ENCODE data around the gene COQ5. TPM values are rescaled to one million over a fixed set of nuclear protein-coding genes. Genes with fewer than 3 reads are reported as not detected.

The COQ5 gene, protein sequence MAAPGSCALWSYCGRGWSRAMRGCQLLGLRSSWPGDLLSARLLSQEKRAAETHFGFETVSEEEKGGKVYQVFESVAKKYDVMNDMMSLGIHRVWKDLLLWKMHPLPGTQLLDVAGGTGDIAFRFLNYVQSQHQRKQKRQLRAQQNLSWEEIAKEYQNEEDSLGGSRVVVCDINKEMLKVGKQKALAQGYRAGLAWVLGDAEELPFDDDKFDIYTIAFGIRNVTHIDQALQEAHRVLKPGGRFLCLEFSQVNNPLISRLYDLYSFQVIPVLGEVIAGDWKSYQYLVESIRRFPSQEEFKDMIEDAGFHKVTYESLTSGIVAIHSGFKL
- total RNA-seq = 26.3 and 29.0 TPM in 2 replicates

DNA sequence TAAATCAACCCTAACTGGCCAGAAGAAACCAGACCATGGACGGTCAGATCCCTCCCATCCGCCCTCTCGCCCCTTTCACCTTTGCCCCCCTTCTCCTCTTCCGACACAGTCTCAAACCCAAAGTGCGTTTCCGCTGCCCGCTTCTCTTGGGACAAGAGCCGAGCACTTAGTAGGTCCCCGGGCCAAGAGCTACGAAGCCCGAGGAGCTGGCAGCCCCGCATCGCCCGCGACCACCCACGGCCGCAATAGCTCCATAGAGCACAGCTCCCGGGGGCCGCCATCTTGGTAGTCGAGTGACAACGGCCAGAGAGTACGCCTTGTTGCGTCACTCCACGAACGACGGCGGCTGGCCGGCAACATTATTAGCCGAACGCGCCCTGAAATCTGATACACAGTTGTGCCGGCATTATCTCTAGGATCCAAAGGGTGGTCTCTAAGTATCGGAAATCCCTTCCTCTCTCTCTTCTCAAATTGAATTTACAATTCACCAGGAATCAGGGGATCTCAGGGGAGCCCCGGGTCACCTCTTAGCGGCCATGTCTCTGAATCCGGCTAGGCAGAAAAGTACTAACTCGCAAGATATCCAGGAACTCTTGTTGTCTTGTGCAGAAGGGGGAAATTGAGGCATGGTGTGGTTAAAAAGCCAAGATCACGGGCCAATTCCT lies at the start of gene COQ5:
COQ5 (minus strand) TSS at position 298 of the 665 bp plus-strand sequence; CDS start at position 281, 17 bp downstream.
- intact Hi-C loops (cut with micrococcal nuclease) = loop anchor here (1.0 to 2.0 kb wide), 6 partner anchors 8 to 768 kb away; partner anchors contain the start of genes C12orf43, CAMKK2, COX6A1 and DYNLL1

DNA sequence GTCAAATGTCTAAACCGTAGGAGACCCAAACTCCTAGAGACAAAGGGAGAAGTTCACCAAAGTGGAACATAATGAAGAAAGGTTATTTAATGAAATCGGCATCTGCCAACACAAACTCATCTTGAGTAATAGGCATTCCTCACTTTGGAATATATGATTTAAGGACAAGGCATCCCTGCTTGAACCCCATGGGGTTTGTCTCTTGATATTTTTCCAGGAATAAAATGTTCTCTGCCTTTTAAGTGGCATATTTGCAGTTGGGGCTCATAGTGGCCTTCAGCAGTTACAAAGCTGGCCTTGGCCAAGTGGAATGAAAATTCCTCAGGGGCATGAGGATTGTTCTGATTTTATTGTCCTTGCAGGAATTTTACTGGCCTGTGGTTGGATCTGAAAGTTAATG lies 45.1 kb upstream of the COQ5 start:
- intact Hi-C loops (cut with micrococcal nuclease) = no loop called here

DNA sequence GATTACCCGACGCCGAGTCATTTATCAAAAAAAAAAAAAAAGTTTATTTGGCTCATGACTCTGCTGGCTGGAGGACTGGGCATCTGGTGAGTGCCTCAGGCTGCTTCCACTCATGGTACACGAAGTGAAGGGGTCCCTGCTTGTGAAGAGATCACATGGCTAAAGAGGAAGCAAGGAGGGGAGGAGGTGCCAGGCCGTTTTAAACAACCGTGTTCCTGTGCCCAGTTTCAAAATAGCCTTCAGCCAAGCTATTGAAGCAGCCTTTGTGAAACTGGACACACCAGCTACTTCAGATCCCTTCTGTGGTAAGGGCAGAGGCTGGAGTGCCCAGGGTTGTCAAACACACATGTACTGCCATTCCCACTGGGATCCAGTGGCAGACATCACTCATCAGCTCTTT lies 44.6 kb upstream of the COQ5 start:
- intact Hi-C loops (cut with micrococcal nuclease) = no loop called here

DNA sequence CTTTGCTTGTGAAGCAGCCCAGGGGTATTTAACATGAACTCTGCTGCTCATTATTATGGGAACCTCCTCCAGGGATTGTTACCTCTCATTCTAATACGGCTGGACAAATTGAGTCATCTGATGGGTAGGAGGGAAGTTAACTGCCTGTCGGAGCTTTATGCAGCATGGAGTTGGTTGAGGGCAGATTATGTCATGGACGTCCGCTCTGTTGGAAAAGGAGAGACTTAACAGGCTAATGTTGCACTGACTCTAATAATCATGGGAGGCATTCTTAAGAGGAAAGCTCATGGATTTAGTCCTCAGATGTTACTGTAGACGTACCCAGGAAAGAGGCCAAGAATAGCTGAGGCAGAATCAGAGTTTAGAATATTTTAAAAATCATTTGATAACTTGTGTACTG lies 42.3 kb upstream of the COQ5 start:
- intact Hi-C loops (cut with micrococcal nuclease) = no loop called here

DNA sequence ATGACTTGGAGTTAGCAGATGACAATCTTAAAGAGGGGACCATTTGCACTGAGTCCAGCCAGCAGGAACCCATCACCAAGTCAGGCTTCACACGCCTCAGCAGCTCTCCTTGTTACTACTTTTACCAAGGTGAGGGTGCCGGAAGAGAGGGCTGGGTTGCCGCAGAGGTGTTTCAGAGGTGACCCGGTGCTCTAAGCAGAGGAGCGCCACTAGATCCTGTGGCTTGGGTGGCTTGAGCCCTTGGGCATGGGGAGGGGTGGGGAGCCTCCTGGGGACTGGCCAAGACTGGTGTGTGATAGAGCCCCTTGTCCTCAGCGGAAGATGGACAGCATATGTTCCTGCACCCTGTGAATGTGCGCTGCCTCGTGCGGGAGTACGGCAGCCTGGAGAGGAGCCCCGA lies 34.5 kb upstream of the COQ5 start:
- intact Hi-C loops (cut with micrococcal nuclease) = no loop called here

DNA sequence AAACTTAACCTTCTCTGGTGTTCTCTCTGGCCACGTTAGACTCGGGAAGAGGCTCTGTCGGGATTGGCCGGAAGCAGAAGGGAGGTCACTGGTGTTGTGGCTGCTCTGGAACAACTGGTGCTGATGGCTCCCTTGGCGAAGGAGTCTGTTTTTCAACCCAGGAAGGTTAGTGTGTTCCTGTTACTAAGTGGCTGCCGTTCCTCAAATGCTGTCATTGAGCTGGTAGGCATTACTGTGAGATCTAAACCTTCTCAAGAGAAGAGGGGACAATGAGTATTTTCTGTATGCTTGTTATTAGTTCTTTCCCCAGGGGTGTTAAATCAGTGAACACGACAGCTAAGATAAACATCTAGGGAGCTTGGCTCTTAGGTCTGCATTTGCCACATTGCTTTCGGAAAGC lies 33.9 kb upstream of the COQ5 start:
- intact Hi-C loops (cut with micrococcal nuclease) = no loop called here

DNA sequence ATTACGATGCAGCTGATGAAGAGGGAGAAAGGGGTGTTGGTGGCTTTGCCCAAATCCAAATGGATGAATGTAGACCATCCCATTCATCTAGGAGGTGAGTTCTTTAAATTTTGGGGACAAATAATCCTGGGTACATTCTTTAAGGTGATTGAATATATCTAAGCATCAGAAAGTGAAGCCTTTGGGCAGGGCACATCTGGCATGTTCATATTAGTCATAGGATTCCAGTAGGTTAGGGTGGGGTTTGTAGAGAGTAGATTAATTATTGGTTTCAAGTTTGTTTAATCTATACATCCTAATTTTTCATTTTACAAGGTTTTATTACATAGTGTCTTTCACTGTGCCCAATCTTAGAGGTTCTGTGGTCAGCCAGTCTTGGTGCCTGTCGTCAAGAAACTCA lies 28.6 kb upstream of the COQ5 start:
- intact Hi-C loops (cut with micrococcal nuclease) = no loop called here

DNA sequence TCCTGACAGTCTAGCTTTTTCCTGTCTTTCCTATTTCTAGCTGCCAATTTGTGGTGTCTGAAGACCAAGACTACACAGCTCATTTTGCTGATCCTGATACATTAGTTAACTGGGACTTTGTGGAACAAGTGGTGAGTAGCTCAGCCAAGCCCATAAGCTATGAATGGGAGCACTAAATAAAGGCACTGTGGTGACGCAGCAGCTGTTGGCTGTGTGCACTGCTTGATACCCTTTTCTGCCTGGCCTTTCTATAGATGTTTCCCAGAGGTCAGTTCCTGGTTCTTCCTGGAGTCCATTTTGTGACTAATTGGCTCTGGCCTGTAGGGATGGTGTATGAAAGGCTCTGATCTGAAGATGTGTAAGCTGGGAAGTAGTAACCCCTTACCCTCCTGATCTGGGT lies 25.7 kb upstream of the COQ5 start:
- intact Hi-C loops (cut with micrococcal nuclease) = no loop called here

DNA sequence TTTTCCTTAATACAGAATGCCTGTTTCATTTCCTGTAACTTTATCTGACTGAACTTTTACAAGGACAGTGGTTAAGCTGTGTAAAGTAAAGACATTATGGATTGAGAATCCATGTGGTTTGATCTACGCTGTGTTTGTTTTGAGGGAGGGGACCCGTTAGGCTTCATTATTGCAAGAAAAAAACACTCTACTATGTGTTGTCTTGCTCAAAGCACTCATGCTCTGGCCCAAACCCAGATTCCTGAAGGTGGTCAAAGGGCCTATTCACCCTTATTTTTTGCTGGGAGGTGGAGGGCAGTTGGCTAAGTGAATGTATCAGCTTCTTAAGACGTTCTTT lies 17.1 kb upstream of the COQ5 start:
- intact Hi-C loops (cut with micrococcal nuclease) = no loop called here

DNA sequence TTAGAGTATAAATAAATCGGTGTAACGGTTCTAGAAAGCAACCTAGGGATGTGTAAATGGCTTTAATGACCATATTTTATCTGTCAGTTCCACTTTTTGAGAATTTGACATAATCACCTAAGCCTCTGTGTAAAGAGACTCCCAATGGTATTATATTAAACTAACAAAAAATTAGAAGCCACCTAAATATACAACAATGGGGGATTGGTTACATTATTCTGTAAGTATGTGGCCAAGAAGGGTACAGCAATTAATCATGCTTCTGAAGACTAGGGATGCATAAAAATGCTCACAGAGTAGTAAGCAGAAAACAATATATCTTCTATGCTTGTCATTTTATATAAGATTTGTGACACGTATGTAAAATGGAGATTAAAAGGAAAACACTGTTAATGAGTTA lies 15.7 kb upstream of the COQ5 start:
- intact Hi-C loops (cut with micrococcal nuclease) = no loop called here

DNA sequence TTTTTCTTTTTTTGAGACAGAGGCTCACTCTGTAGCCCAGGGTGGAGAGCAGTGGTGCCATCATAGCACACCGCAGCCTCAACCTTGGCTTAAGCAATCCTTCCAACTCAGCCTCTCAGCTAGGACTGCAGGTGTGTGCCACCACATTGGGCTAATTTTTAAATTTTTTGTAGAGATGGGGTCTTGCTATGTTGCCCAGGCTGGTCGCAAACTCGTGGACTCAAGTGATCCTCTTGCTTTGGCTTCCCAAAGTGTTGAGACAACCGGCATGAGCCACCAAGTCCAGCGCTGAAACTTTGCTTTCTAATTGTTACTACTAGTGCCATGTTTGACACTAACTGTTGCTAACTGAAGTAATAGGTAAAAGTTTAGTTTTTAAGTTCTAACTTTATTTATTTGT lies 13.2 kb upstream of the COQ5 start:
- intact Hi-C loops (cut with micrococcal nuclease) = no loop called here

DNA sequence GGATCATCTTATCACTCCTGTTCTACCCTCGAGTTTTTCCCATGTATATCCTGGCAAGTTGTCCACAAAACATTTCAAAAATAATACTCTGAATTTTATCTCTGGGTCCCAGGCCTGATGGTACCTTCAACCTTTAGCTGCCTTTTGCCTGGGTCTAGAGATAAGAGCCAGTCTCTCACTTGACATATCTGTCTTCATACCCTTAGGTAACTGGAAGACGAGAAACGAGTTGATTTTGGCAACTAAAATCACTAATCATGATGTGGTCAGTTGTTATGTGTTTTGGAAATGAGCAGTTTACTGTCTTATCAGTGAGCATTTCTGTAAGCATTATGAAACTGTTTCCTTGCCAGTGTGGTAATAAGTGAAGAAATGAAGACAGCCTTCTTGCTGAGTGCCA lies 11.5 kb upstream of the COQ5 start:
- intact Hi-C loops (cut with micrococcal nuclease) = no loop called here

DNA sequence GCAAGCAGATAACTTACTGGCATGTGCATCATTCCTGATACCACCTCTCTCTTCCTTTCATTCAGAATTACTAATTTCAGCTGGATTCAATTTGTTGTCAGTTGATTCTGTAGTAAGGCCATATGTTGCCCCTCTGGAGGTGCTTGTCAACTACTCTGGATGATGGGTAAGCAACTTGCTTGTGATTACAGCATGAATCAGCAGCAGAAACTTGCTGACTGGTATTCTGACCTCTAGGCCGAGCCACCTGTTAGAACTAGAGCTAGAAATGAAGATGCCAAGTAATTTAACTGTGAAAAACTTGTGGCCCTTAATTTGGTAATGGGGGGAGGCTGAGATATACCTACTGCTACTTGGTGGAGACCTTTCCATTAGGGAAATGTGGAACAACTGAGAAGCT lies 10.3 kb upstream of the COQ5 start:
- intact Hi-C loops (cut with micrococcal nuclease) = loop anchor here (5.0 kb wide), 1 partner anchor 363 kb away; the partner anchor contains the start of gene SPPL3

DNA sequence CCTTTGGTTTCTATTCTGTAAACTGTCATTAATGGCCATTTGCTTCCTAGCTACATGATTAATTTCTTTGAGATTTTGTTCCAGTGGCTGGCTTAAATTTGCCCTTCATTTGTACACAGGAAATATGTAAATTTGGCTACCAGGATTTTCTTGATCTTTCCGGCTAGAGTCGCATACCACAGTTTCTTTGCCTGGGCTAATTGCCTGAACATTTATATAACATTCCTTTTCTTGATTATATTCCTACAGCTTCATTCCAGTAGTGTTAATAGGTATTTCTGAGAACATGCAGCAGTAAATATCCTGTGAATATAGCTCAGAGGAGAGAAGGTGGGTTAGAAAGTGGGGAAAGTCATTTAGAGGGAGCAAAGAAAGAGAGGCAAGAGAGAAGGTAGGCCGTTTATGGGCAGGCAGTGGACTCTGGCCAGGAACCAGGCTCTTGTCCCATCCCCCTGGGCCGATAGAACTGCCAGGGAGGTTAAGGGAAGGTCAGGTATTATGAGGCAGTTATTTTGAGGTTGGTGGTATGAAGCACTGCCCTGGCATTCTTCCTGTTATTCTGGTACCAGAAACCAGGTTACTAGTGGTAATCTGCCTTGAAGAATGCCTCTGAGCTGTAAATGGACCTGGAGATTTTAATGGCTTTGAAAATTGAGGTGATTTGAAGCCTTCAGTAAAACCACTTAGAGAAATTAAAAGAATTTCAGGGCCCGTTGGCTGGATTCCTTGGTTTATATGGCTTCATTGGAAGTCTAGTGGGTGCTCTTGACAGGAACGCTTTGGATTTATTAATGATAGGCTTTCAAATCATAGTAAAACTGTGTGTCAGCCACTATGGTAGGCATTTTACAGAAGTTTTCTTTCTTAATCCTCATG lies 9.6 kb upstream of the COQ5 start:
- intact Hi-C loops (cut with micrococcal nuclease) = loop anchor here (5.0 kb wide), 1 partner anchor 364 kb away; the partner anchor contains the start of gene SPPL3

DNA sequence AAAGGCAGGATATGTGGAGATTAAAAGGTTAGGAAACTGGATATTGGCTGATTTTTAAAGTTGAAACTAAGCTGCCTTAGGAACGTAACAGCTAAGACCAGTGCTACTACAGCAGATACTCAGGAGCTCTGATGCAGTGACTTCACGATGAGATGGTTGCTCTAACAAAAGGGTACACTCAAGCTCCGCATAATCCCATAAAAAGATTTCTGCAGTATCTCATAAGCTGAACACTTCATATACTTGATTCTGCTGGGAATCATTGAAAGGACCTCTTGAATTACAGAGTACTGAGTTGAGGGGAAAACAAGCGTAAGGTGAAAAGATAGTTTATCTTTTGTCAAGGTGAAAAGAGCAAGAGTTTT lies 8.9 kb upstream of the COQ5 start:
- intact Hi-C loops (cut with micrococcal nuclease) = loop anchor here (1.0 to 5.0 kb wide), 2 partner anchors 9 to 364 kb away; partner anchors contain the start of genes COQ5 and SPPL3

DNA sequence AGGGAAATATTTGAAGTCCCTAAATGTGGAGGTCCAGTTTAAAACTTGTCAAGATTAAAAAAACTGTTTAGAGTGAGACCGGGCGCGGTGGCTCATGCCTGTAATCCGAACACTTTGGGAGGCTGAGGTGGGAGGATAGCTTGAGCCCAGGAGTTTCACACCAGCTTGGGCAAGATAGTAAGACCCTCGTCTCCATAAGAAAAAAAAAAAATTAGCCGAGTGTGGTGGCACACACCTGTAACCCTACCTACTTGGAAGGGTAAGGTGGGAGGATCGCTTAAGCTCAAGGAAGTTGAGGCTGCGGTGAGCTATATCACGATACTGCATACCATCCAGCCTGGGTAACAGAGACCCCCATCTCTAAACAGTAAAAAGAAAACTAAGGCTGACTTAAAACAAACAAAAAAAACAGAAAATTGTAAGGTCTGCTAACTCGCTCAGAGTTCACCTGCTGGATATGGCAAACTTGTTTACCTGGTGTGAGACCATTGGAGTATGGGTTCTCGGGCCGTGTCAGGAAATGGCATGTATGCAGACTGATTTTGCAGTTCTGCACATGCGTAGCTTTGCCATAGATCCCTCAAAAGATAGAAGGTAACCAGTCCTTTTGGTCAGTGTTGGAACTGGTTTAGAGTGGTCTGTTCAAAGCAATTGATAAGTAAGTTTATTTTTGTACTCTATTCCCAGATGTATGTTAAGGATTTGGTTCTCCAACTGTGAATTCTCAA lies 7.3 kb upstream of the COQ5 start:
- intact Hi-C loops (cut with micrococcal nuclease) = loop anchor here (5.0 kb wide), 1 partner anchor 366 kb away; the partner anchor contains the start of gene SPPL3

DNA sequence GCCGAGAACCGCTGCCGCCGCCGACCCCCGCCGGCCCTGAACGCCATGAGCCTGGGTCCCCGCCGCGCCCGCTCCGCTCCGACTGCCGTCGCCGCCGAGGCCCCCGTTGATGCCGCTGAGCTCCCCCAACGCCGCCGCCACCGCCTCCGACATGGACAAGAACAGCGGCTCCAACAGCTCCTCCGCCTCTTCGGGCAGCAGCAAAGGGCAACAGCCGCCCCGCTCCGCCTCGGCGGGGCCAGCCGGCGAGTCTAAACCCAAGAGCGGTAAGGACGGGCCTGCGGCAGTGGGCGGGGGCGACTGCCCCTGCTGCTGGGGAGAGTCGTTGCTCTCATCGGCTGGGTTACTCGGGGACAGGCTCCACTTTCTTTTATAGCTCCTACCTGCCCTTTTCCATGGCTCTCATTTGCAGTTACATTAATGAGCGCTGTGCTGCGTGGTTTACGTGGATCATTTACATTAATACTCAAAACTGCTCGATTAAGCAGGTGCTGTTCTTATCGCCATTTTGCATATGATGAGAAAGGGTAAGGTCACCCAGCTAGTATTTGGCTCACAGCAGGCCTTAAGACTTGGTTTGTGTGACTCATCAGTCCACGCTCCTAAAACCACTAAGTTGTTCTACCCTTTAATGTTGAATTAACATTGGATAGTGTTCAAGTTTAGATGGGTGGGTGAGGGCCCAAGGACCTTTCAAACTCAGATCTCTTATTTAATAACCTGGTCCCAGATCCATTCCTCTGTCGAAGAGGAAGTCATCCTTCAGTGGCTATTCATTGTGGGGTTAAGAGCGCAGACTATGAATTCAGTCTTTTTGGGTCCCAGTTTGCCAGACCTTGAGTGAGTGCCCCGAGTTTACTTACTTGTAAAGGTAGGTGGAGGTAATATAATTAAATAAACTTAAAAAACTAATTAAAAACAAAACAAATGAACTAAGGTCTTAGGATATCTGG lies 6.0 kb upstream of the COQ5 start:
- intact Hi-C loops (cut with micrococcal nuclease) = loop anchor here (1.0 to 5.0 kb wide), 8 partner anchors 39 to 481 kb away; partner anchors contain the start of genes C12orf43, COX6A1, DYNLL1 and MLEC

DNA sequence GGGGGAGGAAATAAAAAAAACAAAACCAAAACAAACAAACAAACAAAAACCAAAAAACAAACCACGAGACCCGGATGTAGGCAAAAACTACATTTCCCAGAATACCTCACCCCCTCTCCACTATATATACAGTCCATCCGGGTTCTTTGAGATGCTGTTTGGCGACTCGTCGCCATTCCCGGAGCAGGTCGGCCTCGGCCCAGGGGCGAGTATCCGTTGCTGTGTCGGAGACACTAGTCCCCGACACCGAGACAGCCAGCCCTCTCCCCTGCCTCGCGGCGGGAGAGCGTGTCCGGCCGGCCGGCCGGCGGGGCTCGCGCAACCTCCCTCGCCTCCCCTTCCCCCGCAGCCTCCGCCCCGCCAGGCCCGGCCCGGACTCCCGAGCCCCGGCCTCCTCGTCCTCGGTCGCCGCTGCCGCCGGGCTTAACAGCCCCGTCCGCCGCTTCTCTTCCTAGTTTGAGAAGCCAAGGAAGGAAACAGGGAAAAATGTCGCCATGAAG lies 5.3 kb upstream of the COQ5 start, which contains the start of gene RNF10:
RNF10 (plus strand) TSS at position 154 of the 500 bp plus-strand sequence. CDS start 456 bp downstream, outside the sequence.
- intact Hi-C loops (cut with micrococcal nuclease) = loop anchor here (1.0 to 2.0 kb wide), 7 partner anchors 38 to 482 kb away; partner anchors contain the start of genes C12orf43, COX6A1, DYNLL1 and MLEC

DNA sequence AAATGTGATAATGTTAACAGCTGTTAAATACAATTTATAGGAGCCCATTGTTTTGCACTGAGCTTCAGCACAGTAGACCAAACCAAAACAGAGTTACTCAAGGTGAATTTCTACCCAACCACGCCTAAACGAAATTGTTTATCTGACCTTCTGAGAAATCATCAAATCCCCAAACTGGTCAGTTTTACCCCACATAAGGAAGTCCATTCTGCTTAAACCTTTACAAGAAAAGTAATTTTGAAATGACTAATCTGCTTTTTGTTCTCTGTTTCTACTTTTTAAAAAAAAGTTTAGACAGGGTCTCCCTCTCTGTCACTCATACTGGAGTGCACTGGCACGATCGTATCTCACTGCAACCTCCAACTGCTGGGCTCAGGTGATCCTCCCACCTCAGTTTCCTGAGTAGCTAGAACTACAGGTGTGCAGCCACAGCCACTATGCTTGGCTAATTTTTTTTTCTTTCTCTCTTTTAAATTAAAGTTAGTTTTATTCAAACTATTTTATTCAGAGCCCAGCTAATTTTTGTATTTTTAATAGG lies 3.8 kb upstream of the COQ5 start:
- intact Hi-C loops (cut with micrococcal nuclease) = no loop called here

Data from T-helper 1 cell treated with Interleukin-12 subunit alpha and Interleukin-12 subunit beta and Interleukin-4 antibody, amounts not matched to agents 30 ng/mL and 1 ng/mL, for 36 hours (primary cell).